HG03354 (cell line): ENCODE data around the gene TTC8.

Experiments used
- ATAC-seq: cut with Tn5 transposase; IDR thresholded peaks from one replicate; pipeline ENCODE4 v1.9.1; 2021; ENCODE audit warnings: mild to moderate bottlenecking; ENCODE audit not compliant: unreplicated experiment, poor library complexity, severe bottlenecking

The TTC8 gene

GRCh38 chr14:88821888-88822287 lies 2.6 kb upstream of the TTC8 start:
- ATAC-seq, result no peak

GRCh38 chr14:88823968-88824313 lies 510 bp upstream of the TTC8 start:
- peak; percentile 20 for ATAC-seq

- ATAC-seq, result no peak
Measured at GRCh38 chr14:88825078-88825458, 617 bp downstream of the TTC8 start.

- no peak for ATAC-seq
Measured at GRCh38 chr14:88825503-88825902, 1.1 kb downstream of the TTC8 start.

GRCh38 chr14:88829188-88829587 lies 4.7 kb downstream of the TTC8 start:
- ATAC-seq, result no peak

- no peak for ATAC-seq
Measured at GRCh38 chr14:88829685-88830302, 5.3 kb downstream of the TTC8 start.

- no peak for ATAC-seq
Measured at GRCh38 chr14:88831284-88831683, 6.8 kb downstream of the TTC8 start.

- ATAC-seq, result no peak
Measured at GRCh38 chr14:88834883-88835431, 10.5 kb downstream of the TTC8 start.

- ATAC-seq, result no peak
Measured at GRCh38 chr14:88835661-88836060, 11.2 kb downstream of the TTC8 start.

- no peak for ATAC-seq
Measured at GRCh38 chr14:88837495-88837894, 13.0 kb downstream of the TTC8 start.

- no peak for ATAC-seq
Measured at GRCh38 chr14:88838015-88838414, 13.6 kb downstream of the TTC8 start.

- ATAC-seq, result no peak
Measured at GRCh38 chr14:88840926-88841325, 16.5 kb downstream of the TTC8 start.

GRCh38 chr14:88841741-88842140 lies 17.3 kb downstream of the TTC8 start:
- ATAC-seq, result no peak

- ATAC-seq, result no peak
Measured at GRCh38 chr14:88842414-88842813, 18.0 kb downstream of the TTC8 start.

- no peak for ATAC-seq
Measured at GRCh38 chr14:88844980-88845491, 20.6 kb downstream of the TTC8 start.

- ATAC-seq, result no peak
Measured at GRCh38 chr14:88848571-88848970, 24.1 kb downstream of the TTC8 start.

- no peak for ATAC-seq
Measured at GRCh38 chr14:88849716-88850115, 25.3 kb downstream of the TTC8 start.

- no peak for ATAC-seq
Measured at GRCh38 chr14:88851587-88851986, 27.1 kb downstream of the TTC8 start.

- ATAC-seq, result no peak
Measured at GRCh38 chr14:88852632-88853031, 28.2 kb downstream of the TTC8 start.

- ATAC-seq, result no peak
Measured at GRCh38 chr14:88853129-88853528, 28.7 kb downstream of the TTC8 start.

- ATAC-seq, result no peak
Measured at GRCh38 chr14:88856786-88857366, 32.4 kb downstream of the TTC8 start.
